G401 (cell line): Measurements from ENCODE around the gene FDCSP. TPM values are rescaled to one million over a fixed set of nuclear protein-coding genes. Genes with fewer than 3 reads are reported as not detected.
"Not testable (repeated sequence)": the region's sequence is repeated elsewhere in the genome, so short reads cannot be mapped to it uniquely, and the experiment has no call there.

Experiments used
- DNase-seq: peaks from one replicate; pipeline ENCODE4 v3.0.0-alpha.2; 2015; ENCODE audit warnings: low spot score
- in situ Hi-C: cut with HindIII; loops from 2 replicates; pipeline ENCODE4 v1.10.0; 2016; ENCODE audit warnings: low sequenced_read_pairs, mixed read lengths
- total RNA-seq: library from RNA; depleted of rRNA; stranded (reverse); fragments of >200 nt; shearing (Covaris generic); gene quantifications from 2 replicates; pipeline ENCODE4 v1.2.3, GENCODE V29; 2014; rRNA removed

Gene FDCSP
- total RNA-seq, 1 experiment from 2014 or later, result not detected

DNA sequence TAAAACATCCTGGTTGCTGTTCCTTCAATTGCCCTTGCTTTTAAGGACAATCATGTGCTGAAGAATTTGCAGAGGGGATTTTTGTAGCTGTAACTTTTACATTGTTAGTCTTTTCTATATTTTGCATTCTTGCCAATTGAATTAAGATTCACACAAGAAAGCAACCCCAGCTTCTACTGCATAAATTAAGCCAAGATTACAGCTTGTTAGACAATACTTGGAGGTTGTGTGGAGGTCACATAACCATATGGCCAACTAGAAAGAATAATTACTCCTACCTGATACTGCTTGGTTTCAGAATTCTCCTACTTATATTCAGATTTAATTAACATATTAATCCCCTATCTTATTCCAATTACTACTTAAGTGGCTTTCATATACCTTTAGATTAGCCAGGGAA, 4.1 kb upstream of the FDCSP start:
- DNase-seq, in situ Hi-C loops: not testable (repeated sequence)

DNA sequence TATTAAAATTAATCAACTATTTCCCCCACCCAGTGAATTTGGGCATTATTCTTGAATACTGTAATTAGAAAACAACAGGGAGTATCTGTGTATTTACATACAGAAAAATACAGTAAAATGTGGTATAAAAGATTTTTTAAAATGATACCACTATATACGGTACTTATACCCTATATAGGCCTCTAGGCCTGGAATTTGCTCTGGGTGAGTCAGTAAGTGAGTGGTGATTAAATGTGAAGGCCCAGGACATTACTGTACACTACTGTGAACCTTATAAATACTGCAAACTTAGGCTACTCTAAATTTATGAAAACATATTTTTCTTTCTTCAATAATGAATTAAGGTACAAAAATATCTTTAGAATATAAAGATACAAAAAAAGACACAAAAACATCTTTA, 10.2 kb downstream of the FDCSP start:
- in situ Hi-C loops, result no loop called here
- no peak for DNase-seq

DNA sequence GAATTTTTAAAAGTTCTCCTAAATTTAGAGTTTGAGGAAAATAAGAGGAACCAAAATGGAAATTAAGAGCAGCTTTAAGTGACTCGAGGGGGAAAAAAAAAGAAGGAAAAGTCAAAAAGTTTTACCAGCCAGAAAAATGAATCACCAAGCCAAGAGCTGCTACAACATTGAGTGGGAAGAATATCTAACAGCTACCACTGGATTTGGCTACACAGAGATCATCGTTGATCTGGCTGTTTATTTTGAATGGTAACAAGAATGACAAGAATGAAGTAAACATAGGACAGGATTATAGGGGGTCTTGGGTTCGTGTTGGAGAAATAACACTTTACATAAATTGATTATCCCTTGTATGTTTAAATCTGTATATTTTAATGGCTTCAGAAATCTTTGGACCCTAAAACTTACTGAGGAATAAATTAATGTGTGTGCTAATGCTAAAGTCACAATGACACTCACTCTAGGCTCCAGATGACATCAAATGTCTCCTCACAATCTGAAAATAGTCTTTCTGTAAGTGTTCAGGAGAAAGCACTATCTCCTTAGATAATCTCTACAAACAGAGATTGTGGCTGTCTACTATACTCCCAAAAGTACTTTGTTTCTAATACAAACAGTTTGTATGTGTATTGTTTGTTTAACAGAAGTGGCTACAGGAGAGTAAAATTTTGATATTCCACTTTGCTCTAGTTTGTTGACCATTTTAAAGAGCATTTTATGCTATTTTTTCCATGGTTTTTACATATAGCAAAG, 13.4 kb downstream of the FDCSP start:
- in situ Hi-C loops, result no loop called here

DNA sequence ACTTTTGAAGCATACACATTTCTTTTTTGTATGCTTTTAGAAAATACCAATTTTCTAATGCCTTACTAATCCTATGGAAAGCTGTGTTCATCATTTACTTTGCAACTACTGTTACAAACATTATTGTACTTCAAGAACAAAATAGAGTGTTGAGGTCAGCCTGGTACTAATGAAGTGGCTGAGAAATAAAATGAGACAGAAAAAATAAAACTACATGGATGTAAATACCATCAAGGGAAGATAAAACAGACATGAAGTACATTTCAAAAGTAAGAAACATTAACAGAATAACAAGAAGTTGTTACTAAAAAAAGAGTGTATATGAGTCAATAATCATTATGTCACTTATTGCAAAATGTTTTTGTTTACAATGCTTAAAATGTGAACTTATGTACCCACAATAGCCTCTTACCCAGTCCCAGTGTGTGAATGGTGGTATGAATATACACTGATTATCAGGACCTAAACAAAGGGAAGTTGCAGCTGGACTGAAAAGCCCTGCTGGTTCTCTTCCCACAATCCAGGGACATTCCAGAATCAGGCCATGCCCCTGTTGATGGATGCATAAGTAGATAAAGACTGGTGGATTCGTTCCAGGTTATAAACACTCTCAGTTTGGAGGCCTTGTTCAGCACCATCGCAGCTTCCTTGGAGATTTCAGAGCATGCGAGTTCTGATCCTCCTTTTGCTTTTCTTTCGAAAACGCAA, 14.1 kb downstream of the FDCSP start:
- in situ Hi-C loops, result no loop called here
- DNase-seq, result no peak

More for the DNA sequence above, 13.4 kb downstream of the FDCSP start:
- no peak for DNase-seq

DNA sequence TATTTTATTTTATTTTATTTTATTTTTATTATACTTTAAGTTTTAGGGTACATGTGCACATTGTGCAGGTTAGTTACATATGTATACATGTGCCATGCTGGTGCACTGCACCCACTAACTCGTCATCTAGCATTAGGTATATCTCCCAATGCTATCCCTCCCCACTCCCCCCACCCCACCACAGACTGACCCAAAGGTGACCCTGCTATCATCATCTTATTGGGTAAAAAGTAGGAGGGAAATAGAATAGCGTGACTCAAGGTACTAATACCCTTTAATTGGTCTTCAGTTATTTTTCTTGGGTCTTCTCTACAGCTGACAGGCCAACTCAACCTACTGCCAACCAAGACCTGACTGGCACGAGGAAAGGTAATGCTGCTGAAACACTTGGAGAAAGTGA, 16.4 kb downstream of the FDCSP start, which contains the start of gene CSN3:
Gene CSN3, plus strand, starts transcription at position 301 of the 400 bp plus-strand sequence. CDS start 2,223 bp downstream, outside the sequence.
- in situ Hi-C loops, DNase-seq: not testable (repeated sequence)

DNA sequence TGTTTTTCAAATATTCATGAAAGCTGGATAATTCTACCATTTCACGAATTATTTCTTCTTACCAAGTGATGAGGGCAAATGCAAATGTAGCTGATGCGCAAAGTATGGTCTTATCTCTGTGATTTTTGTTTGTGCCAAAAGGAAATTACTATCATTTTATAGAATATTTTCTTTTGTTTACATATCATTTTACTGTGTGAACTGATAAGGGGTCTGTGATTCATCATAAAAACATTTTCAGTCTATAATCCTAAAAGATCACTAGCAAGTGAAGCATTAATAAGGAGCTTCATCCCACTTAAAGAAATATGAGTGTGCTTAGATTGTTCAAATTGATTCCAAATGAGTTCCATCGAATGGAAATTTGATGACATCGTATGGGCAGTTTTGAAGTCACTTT, 17.2 kb downstream of the FDCSP start:
- no peak for DNase-seq
- in situ Hi-C loops, result no loop called here

DNA sequence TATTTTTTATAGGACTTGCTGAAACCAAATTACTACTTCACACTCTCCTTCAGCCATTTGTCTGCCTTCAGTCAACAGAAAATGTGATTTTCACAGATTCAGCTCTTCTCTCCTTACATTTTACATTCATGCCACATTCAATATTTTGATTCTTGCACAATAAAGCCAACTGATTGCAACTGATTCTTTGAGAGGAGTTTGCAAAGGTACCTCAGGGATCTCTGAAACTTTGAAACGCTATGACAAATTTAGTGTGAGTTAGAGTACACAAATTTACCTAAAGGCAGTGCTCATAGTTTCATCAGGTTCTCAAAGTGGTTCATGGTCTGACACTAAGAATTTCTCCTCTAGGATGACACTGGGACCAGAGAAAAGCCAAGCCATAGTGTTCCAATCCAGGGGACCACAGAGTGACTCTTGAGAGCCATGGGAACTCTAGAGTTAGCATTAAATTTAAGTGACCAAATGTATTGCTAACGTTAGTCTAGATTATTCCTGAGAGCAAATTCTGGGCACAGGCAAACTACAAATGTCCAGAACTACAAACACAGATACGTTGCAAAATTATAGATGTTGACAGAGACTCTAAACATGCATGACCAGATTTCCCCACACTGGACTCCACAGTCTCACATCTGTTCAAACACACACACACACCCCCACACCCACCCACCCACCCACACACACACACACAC, 25.5 kb downstream of the FDCSP start:
- in situ Hi-C loops, result no loop called here
- DNase-seq, result no peak

DNA sequence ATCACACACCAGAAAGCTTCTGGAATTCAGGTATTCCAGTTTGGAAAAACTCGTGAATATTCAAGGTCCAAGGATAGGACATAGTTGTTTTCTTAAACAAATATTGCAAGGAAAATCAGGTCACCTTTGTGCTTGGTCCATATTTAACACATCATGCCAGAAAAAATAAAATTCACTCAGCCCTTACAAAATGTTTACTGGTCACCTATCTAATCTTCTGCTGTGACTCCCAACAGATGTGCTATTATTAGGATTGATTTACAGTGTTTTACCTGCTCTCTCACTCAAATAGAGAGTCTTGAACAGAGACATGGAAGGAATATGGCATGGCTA, 26.0 kb downstream of the FDCSP start:
- DNase-seq, result no peak
- in situ Hi-C loops, result no loop called here

DNA sequence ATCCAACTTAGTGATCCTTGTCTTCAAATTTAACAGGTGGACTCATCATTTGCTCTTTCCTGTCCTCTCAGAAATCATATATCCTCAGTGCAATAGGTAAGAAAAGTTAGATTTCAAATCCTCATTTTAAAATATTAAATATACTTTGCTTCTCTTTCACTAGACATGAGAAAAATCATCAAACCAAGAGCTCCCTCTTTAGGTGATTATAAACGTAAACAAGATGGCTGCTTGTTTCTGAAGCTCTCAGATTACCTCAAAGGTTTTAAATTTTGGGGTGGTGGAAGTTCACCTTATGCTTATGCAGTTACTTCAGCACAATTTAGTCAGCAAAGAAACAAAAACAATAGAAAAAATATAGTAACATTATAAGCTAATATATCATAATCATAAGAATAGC, 43.8 kb downstream of the FDCSP start:
- DNase-seq, result no peak
- in situ Hi-C loops, result no loop called here

DNA sequence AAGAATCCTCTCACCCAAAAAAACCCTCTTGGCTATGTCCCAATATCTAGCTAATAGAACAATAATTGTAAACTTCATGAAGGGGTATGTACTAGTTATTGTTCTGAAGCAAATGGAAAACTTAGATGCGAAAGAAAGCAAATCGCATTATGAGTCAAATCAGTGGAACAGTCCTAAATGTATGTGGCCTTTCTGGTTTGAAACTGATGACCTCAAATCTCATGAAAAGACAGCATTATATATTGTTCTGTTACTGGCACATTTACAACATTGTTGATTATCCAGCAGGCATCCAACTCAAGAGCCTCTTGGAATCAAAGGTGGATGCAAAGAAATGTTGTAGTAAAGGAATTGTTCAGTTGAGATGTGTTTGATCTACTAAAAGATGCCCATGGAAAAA, 51.2 kb downstream of the FDCSP start:
- DNase-seq, result no peak
- in situ Hi-C loops, result no loop called here

DNA sequence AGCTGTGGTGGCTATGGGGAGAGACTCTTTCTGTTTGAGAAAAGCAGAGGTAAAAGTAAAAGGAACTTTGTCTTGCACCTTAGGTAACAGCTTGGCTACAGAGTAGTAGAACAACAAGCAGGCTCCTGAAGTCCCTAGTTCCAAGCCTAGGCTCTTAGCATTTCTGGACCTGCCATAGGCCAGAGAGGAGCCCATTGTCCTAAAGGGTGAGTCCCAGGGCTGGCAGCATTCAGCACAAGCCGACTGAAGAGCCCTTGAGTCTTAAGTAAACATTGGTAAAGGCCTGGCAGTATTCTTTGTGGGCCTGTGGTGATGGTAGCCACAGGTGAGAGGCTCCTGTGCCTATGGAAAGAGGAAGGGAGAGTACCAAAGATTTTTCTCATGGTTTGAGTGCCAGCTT, 54.6 kb downstream of the FDCSP start:
- in situ Hi-C loops, result no loop called here
- no peak for DNase-seq

Other genes starting within 250 kb of the FDCSP start
- gene STATH, start 230.2 kb upstream of the FDCSP start, total RNA-seq, result not detected in 2 replicates
- not detected in 2 replicates for gene HTN3, start 197.7 kb upstream of the FDCSP start, total RNA-seq
- not detected in 2 replicates for gene HTN1, start 175.7 kb upstream of the FDCSP start, total RNA-seq
- not detected in 2 replicates for gene PRR27, start 71.9 kb upstream of the FDCSP start, total RNA-seq
- gene ODAM, start 30.4 kb upstream of the FDCSP start, total RNA-seq, result not detected in 2 replicates
- gene CSN3, start 16.5 kb downstream of the FDCSP start, total RNA-seq, result not detected in 2 replicates
- not detected in 2 replicates for gene CABS1, start 108.9 kb downstream of the FDCSP start, total RNA-seq
- not detected in 2 replicates for gene SMR3A, start 134.6 kb downstream of the FDCSP start, total RNA-seq
- not detected in 2 replicates for gene SMR3B, start 157.0 kb downstream of the FDCSP start, total RNA-seq
- not detected in 2 replicates for gene OPRPN, start 171.8 kb downstream of the FDCSP start, total RNA-seq
- not detected in 2 replicates for gene MUC7, start 246.1 kb downstream of the FDCSP start, total RNA-seq